ENCODE results near the gene CLIC3. TPM values are rescaled to one million over a fixed set of nuclear protein-coding genes. Genes with fewer than 3 reads are reported as not detected.
A peak's percentile ranks its signal among the peaks of the same experiment; 100 is the strongest.

CLIC3 gene
- total RNA-seq, 1 experiment from 2014 or later = 24.1 TPM

GRCh38 chr9:136965771-136966484 lies 30.4 kb downstream of the CLIC3 start:
- Histone ChIP-seq H3K4me2 (no peak overlapping the region), H3K4me3 (no peak overlapping the region), H3K27ac (no peak overlapping the region), H3K36me3 (ENCODE audit: low read depth) (no peaks in the 10 kb centered on the region), H2AFZ (no peak overlapping the region), H3K79me2 (ENCODE audit: low read depth) (no peaks in the 10 kb centered on the region), H4K20me1 (ENCODE audit: insufficient read depth) (no peaks in the 10 kb centered on the region), H3K9me3 (ENCODE audit: insufficient read depth, low read depth) (no peaks in the 10 kb centered on the region), H3F3A (ENCODE audit: insufficient read depth, low read depth) (peaks cover 8% of the 10 kb centered on the region; the same call in 1 of the 2 replicates), H3K27me3 (ENCODE audit: insufficient read depth, low read depth) (no peaks in the 10 kb centered on the region), H3K4me1 (replicated peaks; ENCODE audit: insufficient read depth) (peaks cover 10% of the 10 kb centered on the region), H3K9me2 (ENCODE audit: insufficient read depth) (no peaks in the 10 kb centered on the region)
- TF ChIP-seq EZH2 (IDR thresholded peaks at IDR 0.05; ENCODE audit: low read depth) (no peak), CTCF (conservative IDR thresholded peaks at IDR 0.05) (no peak)
- intact Hi-C loops (cut with micrococcal nuclease; ENCODE audit: unreplicated experiment) = no loop called here
- no TSS peak for BruUV-seq (replicated peaks)
- ChIA-PET CTCF (no interaction called here), POLR2A (ENCODE audit: unreplicated experiment) (no interaction called here)
- DNase-seq = no peak

GRCh38 chr9:136964833-136965422 lies 31.4 kb downstream of the CLIC3 start:
- ChIA-PET CTCF (no interaction called here), POLR2A (ENCODE audit: unreplicated experiment) (interaction anchor here (1.0 kb wide), 1 partner anchor 11 kb away, joined by 3 read pairs; no protein-coding TSS in a partner anchor)
- H4K20me1 ChIP-seq (ENCODE audit: insufficient read depth) = no peaks in the 10 kb centered on the region
- intact Hi-C loops (cut with micrococcal nuclease; ENCODE audit: unreplicated experiment) = no loop called here
- H3K27ac ChIP-seq = no peak overlapping the region
- H3K36me3 ChIP-seq (ENCODE audit: low read depth) = no peaks in the 10 kb centered on the region
- no peak for DNase-seq
- H3K9me3 ChIP-seq (ENCODE audit: insufficient read depth, low read depth) = no peaks in the 10 kb centered on the region
- TF ChIP-seq CTCF (conservative IDR thresholded peaks at IDR 0.05) (no peak), EZH2 (IDR thresholded peaks at IDR 0.05; ENCODE audit: low read depth) (no peak)
- H3K4me2 ChIP-seq = peak overlapping the region; percentile 65
- H3K4me1 ChIP-seq (replicated peaks; ENCODE audit: insufficient read depth) = peaks cover 10% of the 10 kb centered on the region
- H3K4me3 ChIP-seq = no peak overlapping the region; the same call in 1 of the 2 replicates
- H2AFZ ChIP-seq = no peak overlapping the region
- no peaks in the 10 kb centered on the region for H3K9me2 ChIP-seq (ENCODE audit: insufficient read depth)
- no peaks in the 10 kb centered on the region for H3K79me2 ChIP-seq (ENCODE audit: low read depth)
- H3F3A ChIP-seq (ENCODE audit: insufficient read depth, low read depth) = peaks cover 8% of the 10 kb centered on the region; the same call in 1 of the 2 replicates
- H3K27me3 ChIP-seq (ENCODE audit: insufficient read depth, low read depth) = no peaks in the 10 kb centered on the region
- BruUV-seq (replicated peaks) = no TSS peak

GRCh38 chr9:136964171-136964689 lies 32.1 kb downstream of the CLIC3 start:
- Histone ChIP-seq H3K4me3 (no peak overlapping the region; the same call in 1 of the 2 replicates), H3K27ac (no peak overlapping the region), H2AFZ (no peak overlapping the region), H4K20me1 (ENCODE audit: insufficient read depth) (no peaks in the 10 kb centered on the region), H3K36me3 (ENCODE audit: low read depth) (no peaks in the 10 kb centered on the region), H3K9me2 (ENCODE audit: insufficient read depth) (no peaks in the 10 kb centered on the region), H3K27me3 (ENCODE audit: insufficient read depth, low read depth) (no peaks in the 10 kb centered on the region), H3K4me2 (peak overlapping the region; percentile 65), H3K4me1 (replicated peaks; ENCODE audit: insufficient read depth) (peaks cover 10% of the 10 kb centered on the region), H3K9me3 (ENCODE audit: insufficient read depth, low read depth) (no peaks in the 10 kb centered on the region), H3K79me2 (ENCODE audit: low read depth) (no peaks in the 10 kb centered on the region), H3F3A (ENCODE audit: insufficient read depth, low read depth) (peaks cover 8% of the 10 kb centered on the region; the same call in 1 of the 2 replicates)
- peak; percentile 38 to 68 for DNase-seq
- ChIA-PET POLR2A (ENCODE audit: unreplicated experiment) (interaction anchor here (1.0 kb wide), 1 partner anchor 10 kb away, joined by 3 read pairs; no protein-coding TSS in a partner anchor), CTCF (no interaction called here)
- intact Hi-C loops (cut with micrococcal nuclease; ENCODE audit: unreplicated experiment) = no loop called here
- BruUV-seq (replicated peaks) = no TSS peak
- TF ChIP-seq CTCF (conservative IDR thresholded peaks at IDR 0.05) = no peak
- no peak for TF ChIP-seq EZH2 (IDR thresholded peaks at IDR 0.05; ENCODE audit: low read depth)
